ENCODE data around the gene GPR12.

DNA sequence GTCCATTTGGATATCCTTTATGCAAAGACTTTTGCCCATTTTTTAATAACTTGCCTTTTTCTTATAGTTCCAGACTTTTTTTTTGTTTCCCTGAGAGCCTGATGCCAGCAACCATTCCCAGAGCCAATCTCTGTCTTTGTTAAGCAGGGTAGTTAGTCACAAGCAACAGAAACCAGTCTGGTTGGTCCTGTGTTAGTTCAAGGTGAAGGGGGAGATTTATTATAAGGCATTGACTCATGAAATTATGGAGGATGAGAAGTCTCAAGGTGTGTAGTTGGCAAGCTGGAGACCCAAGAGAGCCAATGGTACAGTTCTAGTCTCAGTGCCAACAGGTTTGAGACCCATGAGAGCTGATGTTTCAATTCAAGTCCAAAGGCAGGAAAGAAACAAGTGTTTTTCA lies 33.0 kb downstream of the GPR12 start:
- TF ChIP-seq, protein P1, sequence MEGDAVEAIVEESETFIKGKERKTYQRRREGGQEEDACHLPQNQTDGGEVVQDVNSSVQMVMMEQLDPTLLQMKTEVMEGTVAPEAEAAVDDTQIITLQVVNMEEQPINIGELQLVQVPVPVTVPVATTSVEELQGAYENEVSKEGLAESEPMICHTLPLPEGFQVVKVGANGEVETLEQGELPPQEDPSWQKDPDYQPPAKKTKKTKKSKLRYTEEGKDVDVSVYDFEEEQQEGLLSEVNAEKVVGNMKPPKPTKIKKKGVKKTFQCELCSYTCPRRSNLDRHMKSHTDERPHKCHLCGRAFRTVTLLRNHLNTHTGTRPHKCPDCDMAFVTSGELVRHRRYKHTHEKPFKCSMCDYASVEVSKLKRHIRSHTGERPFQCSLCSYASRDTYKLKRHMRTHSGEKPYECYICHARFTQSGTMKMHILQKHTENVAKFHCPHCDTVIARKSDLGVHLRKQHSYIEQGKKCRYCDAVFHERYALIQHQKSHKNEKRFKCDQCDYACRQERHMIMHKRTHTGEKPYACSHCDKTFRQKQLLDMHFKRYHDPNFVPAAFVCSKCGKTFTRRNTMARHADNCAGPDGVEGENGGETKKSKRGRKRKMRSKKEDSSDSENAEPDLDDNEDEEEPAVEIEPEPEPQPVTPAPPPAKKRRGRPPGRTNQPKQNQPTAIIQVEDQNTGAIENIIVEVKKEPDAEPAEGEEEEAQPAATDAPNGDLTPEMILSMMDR (conservative IDR thresholded peaks at IDR 0.05; ENCODE audit: low read depth, low read length) = no peak
- no peak for TF ChIP-seq EZH2 (IDR thresholded peaks at IDR 0.05; ENCODE audit: borderline replicate concordance, low read depth, low read length, poor library complexity, severe bottlenecking)

All from A673 (cell line).